ENCODE data around the gene MPEG1. TPM values are rescaled to one million over a fixed set of nuclear protein-coding genes. Genes with fewer than 3 reads are reported as not detected.

MPEG1 gene
- total RNA-seq, 4 donors from 2014 or later = 1.9 to 7.0 (median 2.6) TPM

- H3K9me3 ChIP-seq = no peaks in the 10 kb centered on the region
- no peaks in the 10 kb centered on the region for H3K36me3 ChIP-seq
- H3K4me3 ChIP-seq = no peak overlapping the region
- peaks cover 0 to 10% (median 3%) of the 10 kb centered on the region in 3 donors for H3K27me3 ChIP-seq
- ATAC-seq (no peak), DNase-seq (no peak)
- TF ChIP-seq POLR2A (IDR thresholded peaks at IDR 0.05) (no peak), CTCF (IDR thresholded peaks at IDR 0.05 in 4 of 5, conservative IDR thresholded peaks at IDR 0.05 in 1 of 5) (no peak)
- intact Hi-C loops (cut with DNase I; ENCODE audit: low total_unique reads) (no loop called here), in situ Hi-C loops (cut with MboI; ENCODE audit: low sequenced_read_pairs in 4 of 4) (no loop called here)
- no peak overlapping the region for H3K27ac ChIP-seq
- H3K4me1 ChIP-seq = no peaks in the 10 kb centered on the region
Measured at GRCh38 chr11:59182457-59183151, 30.1 kb downstream of the MPEG1 start.

GRCh38 chr11:59181746-59182456 is 30.8 kb downstream of the MPEG1 start:
- ATAC-seq (no peak), DNase-seq (no peak)
- Histone ChIP-seq H3K27ac (no peak overlapping the region), H3K9me3 (no peaks in the 10 kb centered on the region), H3K27me3 (peaks cover 0 to 6% (median 0%) of the 10 kb centered on the region in 3 donors), H3K36me3 (no peaks in the 10 kb centered on the region), H3K4me1 (no peaks in the 10 kb centered on the region), H3K4me3 (no peak overlapping the region)
- intact Hi-C loops (cut with DNase I; ENCODE audit: low total_unique reads) = no loop called here
- in situ Hi-C loops (cut with MboI; ENCODE audit: low sequenced_read_pairs in 4 of 4) = no loop called here
- TF ChIP-seq CTCF (IDR thresholded peaks at IDR 0.05 in 4 of 5, conservative IDR thresholded peaks at IDR 0.05 in 1 of 5) = no peak
- TF ChIP-seq POLR2A (IDR thresholded peaks at IDR 0.05) = no peak

GRCh38 chr11:59180907-59181306 is 31.8 kb downstream of the MPEG1 start:
- H3K27ac ChIP-seq = no peak overlapping the region
- TF ChIP-seq POLR2A (IDR thresholded peaks at IDR 0.05) (no peak), CTCF (IDR thresholded peaks at IDR 0.05 in 4 of 5, conservative IDR thresholded peaks at IDR 0.05 in 1 of 5) (no peak)
- ATAC-seq (no peak), DNase-seq (no peak)
- H3K4me3 ChIP-seq = no peak overlapping the region
- intact Hi-C loops (cut with DNase I; ENCODE audit: low total_unique reads) (no loop called here), in situ Hi-C loops (cut with MboI; ENCODE audit: low sequenced_read_pairs in 4 of 4) (no loop called here)
- H3K4me1 ChIP-seq = no peaks in the 10 kb centered on the region
- H3K36me3 ChIP-seq = no peaks in the 10 kb centered on the region
- no peaks in the 10 kb centered on the region for H3K9me3 ChIP-seq
- H3K27me3 ChIP-seq = no peaks in the 10 kb centered on the region

GRCh38 chr11:59180168-59180776 is 32.5 kb downstream of the MPEG1 start:
- Histone ChIP-seq H3K27ac (no peak overlapping the region), H3K4me3 (no peak overlapping the region), H3K27me3 (no peaks in the 10 kb centered on the region), H3K4me1 (no peaks in the 10 kb centered on the region), H3K36me3 (no peaks in the 10 kb centered on the region), H3K9me3 (no peaks in the 10 kb centered on the region)
- ATAC-seq (no peak), DNase-seq (no peak)
- intact Hi-C loops (cut with DNase I; ENCODE audit: low total_unique reads) (no loop called here), in situ Hi-C loops (cut with MboI; ENCODE audit: low sequenced_read_pairs in 4 of 4) (no loop called here)
- no peak for TF ChIP-seq CTCF (IDR thresholded peaks at IDR 0.05 in 4 of 5, conservative IDR thresholded peaks at IDR 0.05 in 1 of 5)
- TF ChIP-seq POLR2A (IDR thresholded peaks at IDR 0.05) = no peak
